HUES48 (cell line): ENCODE results near the gene PSMC5.
"Not testable (repeated sequence)": the region's sequence is repeated elsewhere in the genome, so short reads cannot be mapped to it uniquely, and the experiment has no call there.

ENCODE experiments used
- H3K27ac ChIP-seq: one replicate; pipeline ENCODE4 v1.7.0; 2013; ENCODE audit warnings: low read depth, low read length, inconsistent platforms
- H3K27me3 ChIP-seq: 2 replicates; pipeline ENCODE4 v1.6.1; 2013; ENCODE audit warnings: mild to moderate bottlenecking, low read length; ENCODE audit not compliant: control insufficient read depth, insufficient read depth
- H3K36me3 ChIP-seq: 2 replicates; pipeline ENCODE4 v1.6.1; 2013; ENCODE audit warnings: low read length; ENCODE audit not compliant: control insufficient read depth, insufficient read depth
- H3K4me1 ChIP-seq: 2 replicates; pipeline ENCODE4 v1.6.1; 2013; ENCODE audit warnings: mild to moderate bottlenecking, low read length; ENCODE audit not compliant: control insufficient read depth, insufficient read depth
- H3K4me3 ChIP-seq: 2 replicates; pipeline ENCODE4 v1.5.1; 2013; ENCODE audit warnings: mild to moderate bottlenecking, low read depth, low read length
- H3K9ac ChIP-seq: 2 replicates; pipeline ENCODE4 v1.6.1; 2013; ENCODE audit warnings: mild to moderate bottlenecking, low read depth, low read length, moderate library complexity
- H3K9me3 ChIP-seq: 2 replicates; pipeline ENCODE4 v1.6.1; 2013; ENCODE audit warnings: low read length; ENCODE audit not compliant: control insufficient read depth, insufficient read depth

Gene PSMC5

DNA sequence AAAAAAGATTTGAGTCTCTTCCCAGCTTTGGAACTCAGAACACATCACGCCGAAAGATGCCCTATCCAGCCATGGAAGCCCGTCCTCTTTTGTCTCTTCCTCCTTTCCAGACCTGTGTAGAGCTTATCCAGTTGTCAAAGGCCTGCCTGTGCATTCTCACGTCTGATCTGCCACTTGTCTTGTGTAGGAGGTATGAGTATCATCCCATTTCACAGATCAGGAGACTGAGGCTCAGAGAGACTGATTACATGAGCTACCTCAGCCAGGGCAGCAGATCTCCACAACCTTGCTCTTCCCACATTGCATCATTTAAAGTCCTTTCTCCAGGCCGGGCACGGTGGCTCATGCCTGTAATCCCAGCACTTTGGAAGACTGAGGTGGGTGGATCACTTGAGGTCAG lies 47.5 kb downstream of the PSMC5 start:
- H3K4me1 ChIP-seq, H3K9me3 ChIP-seq, H3K27me3 ChIP-seq, H3K36me3 ChIP-seq, H3K9ac ChIP-seq, H3K27ac ChIP-seq, H3K4me3 ChIP-seq: not testable (repeated sequence)

DNA sequence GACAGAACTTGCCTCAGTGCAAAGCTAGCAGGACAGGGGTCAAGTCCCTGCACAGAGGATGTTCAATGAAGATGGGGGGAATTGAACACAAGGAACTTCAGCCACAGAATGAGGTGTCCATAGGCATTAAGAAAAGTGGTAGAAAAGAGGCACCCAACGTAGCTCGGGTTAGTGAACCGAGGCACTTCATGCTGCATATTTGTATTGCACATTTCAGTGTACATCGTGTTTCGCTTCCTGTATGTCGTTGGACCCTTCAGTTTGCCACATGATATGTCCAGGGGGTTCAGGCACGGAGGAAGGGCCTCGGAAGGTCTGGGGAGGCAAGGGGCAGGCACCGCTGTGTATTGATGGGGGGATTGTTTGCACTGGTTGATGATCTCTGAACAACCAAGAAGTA lies 51.2 kb downstream of the PSMC5 start:
- H3K27me3 ChIP-seq, H3K4me1 ChIP-seq, H3K27ac ChIP-seq, H3K4me3 ChIP-seq, H3K9ac ChIP-seq, H3K36me3 ChIP-seq, H3K9me3 ChIP-seq: not testable (repeated sequence)

GRCh38 chr17:63880706-63881105 lies 53.5 kb downstream of the PSMC5 start:
- no peaks in the 10 kb centered on the region for H3K9me3 ChIP-seq
- no peaks in the 10 kb centered on the region for H3K36me3 ChIP-seq
- H3K27ac ChIP-seq, result no peak overlapping the region
- no peak overlapping the region for H3K9ac ChIP-seq
- no peaks in the 10 kb centered on the region for H3K27me3 ChIP-seq
- no peak overlapping the region for H3K4me3 ChIP-seq
- H3K4me1 ChIP-seq, result peaks cover 4% of the 10 kb centered on the region; the same call in 1 of the 2 replicates

GRCh38 chr17:63881337-63881736 lies 54.1 kb downstream of the PSMC5 start:
- H3K27ac ChIP-seq, H3K4me3 ChIP-seq, H3K9ac ChIP-seq, H3K27me3 ChIP-seq, H3K36me3 ChIP-seq, H3K9me3 ChIP-seq, H3K4me1 ChIP-seq: not testable (repeated sequence)
